Measurements from ENCODE around the gene HDAC2. TPM values are rescaled to one million over a fixed set of nuclear protein-coding genes. Genes with fewer than 3 reads are reported as not detected.

The HDAC2 gene
- polyA plus RNA-seq, 1 donor from 2014 or later: 307 TPM

DNA sequence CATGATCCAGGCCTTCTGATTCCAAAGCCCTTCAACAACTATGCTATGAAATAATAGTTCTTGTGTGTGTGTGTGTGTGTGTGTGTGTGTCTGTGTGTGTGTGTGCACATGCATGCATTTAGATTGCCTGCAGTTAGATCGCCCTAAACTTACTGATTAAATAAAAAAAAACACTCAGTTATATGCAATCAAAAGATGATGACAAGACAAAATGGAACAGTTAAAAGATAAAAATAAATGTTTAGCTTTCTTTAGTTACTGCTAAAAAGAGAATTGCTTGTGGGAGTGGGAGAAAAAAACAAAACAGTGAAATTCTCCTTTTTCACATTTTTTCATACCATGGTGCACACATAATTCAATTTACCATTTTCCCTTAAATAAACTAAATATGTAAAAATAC, 84.4 kb downstream of the HDAC2 start:
- Histone ChIP-seq H3K9ac (ENCODE audit: low read length) (no peak overlapping the region), H3F3A (ENCODE audit: insufficient read depth, low read length, poor library complexity, severe bottlenecking) (no peaks in the 10 kb centered on the region), H3K36me3 (ENCODE audit: insufficient read depth, low read length) (no peaks in the 10 kb centered on the region), H4K20me1 (ENCODE audit: insufficient read depth) (no peaks in the 10 kb centered on the region), H3K79me2 (replicated peaks; ENCODE audit: insufficient read depth, low read length) (no peaks in the 10 kb centered on the region), H2AFZ (ENCODE audit: low read depth, low read length) (no peak overlapping the region), H3K9me2 (ENCODE audit: insufficient read depth, low read length) (no peaks in the 10 kb centered on the region), H3K9me3 (ENCODE audit: low read length) (no peaks in the 10 kb centered on the region), H3K27me3 (ENCODE audit: insufficient read depth, low read depth, low read length) (no peaks in the 10 kb centered on the region), H3K27ac (ENCODE audit: low read length) (no peak overlapping the region), H3K4me3 (ENCODE audit: low read length) (no peak overlapping the region), H3K4me2 (ENCODE audit: low read length) (no peak overlapping the region)
- TF ChIP-seq SMC3 (conservative IDR thresholded peaks at IDR 0.05; ENCODE audit: poor library complexity): no peak
- no peak for TF ChIP-seq EP300 (conservative IDR thresholded peaks at IDR 0.05; ENCODE audit: poor library complexity, severe bottlenecking)
- TF ChIP-seq POLR2AphosphoS5 (IDR thresholded peaks at IDR 0.05): no peak
- no peak for TF ChIP-seq EZH2 (IDR thresholded peaks at IDR 0.05; ENCODE audit: borderline replicate concordance, insufficient read depth, low read length, poor library complexity, severe bottlenecking)
- TF ChIP-seq, protein P1, sequence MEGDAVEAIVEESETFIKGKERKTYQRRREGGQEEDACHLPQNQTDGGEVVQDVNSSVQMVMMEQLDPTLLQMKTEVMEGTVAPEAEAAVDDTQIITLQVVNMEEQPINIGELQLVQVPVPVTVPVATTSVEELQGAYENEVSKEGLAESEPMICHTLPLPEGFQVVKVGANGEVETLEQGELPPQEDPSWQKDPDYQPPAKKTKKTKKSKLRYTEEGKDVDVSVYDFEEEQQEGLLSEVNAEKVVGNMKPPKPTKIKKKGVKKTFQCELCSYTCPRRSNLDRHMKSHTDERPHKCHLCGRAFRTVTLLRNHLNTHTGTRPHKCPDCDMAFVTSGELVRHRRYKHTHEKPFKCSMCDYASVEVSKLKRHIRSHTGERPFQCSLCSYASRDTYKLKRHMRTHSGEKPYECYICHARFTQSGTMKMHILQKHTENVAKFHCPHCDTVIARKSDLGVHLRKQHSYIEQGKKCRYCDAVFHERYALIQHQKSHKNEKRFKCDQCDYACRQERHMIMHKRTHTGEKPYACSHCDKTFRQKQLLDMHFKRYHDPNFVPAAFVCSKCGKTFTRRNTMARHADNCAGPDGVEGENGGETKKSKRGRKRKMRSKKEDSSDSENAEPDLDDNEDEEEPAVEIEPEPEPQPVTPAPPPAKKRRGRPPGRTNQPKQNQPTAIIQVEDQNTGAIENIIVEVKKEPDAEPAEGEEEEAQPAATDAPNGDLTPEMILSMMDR (IDR thresholded peaks at IDR 0.05; ENCODE audit: poor library complexity, severe bottlenecking): no peak
- TF ChIP-seq RAD21 (conservative IDR thresholded peaks at IDR 0.05): no peak
- no peak for TF ChIP-seq TAF1 (IDR thresholded peaks at IDR 0.05; ENCODE audit: low read depth)
- no peak for TF ChIP-seq MXI1 (conservative IDR thresholded peaks at IDR 0.05; ENCODE audit: poor library complexity, severe bottlenecking)
- TF ChIP-seq, protein P2, sequence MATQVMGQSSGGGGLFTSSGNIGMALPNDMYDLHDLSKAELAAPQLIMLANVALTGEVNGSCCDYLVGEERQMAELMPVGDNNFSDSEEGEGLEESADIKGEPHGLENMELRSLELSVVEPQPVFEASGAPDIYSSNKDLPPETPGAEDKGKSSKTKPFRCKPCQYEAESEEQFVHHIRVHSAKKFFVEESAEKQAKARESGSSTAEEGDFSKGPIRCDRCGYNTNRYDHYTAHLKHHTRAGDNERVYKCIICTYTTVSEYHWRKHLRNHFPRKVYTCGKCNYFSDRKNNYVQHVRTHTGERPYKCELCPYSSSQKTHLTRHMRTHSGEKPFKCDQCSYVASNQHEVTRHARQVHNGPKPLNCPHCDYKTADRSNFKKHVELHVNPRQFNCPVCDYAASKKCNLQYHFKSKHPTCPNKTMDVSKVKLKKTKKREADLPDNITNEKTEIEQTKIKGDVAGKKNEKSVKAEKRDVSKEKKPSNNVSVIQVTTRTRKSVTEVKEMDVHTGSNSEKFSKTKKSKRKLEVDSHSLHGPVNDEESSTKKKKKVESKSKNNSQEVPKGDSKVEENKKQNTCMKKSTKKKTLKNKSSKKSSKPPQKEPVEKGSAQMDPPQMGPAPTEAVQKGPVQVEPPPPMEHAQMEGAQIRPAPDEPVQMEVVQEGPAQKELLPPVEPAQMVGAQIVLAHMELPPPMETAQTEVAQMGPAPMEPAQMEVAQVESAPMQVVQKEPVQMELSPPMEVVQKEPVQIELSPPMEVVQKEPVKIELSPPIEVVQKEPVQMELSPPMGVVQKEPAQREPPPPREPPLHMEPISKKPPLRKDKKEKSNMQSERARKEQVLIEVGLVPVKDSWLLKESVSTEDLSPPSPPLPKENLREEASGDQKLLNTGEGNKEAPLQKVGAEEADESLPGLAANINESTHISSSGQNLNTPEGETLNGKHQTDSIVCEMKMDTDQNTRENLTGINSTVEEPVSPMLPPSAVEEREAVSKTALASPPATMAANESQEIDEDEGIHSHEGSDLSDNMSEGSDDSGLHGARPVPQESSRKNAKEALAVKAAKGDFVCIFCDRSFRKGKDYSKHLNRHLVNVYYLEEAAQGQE (IDR thresholded peaks at IDR 0.05; ENCODE audit: borderline replicate concordance): no peak

DNA sequence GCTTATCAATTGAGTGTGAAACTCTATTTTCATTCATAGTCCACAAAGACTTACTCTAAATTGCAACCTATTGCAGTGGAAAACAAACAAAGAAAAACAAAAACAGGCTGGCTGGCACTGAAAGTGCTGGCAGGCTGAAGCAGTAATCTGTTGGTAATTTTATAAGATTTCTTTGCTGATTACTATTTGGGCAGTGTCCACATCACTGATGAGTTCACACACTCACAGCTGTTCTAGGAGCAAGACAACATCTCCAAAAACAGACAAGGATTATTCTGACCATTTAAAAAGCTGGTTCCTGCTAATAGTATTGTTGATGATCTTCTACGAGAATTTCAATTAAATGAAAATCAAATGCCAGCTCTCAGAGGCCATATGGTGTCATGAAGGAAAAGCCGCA, 86.9 kb downstream of the HDAC2 start:
- no peak overlapping the region for H2AFZ ChIP-seq (ENCODE audit: low read depth, low read length)
- H3K79me2 ChIP-seq (replicated peaks; ENCODE audit: insufficient read depth, low read length): no peaks in the 10 kb centered on the region
- no peaks in the 10 kb centered on the region for H3K27me3 ChIP-seq (ENCODE audit: insufficient read depth, low read depth, low read length)
- H3K27ac ChIP-seq (ENCODE audit: low read length): no peak overlapping the region
- no peak for TF ChIP-seq RAD21 (conservative IDR thresholded peaks at IDR 0.05)
- no peak for TF ChIP-seq MXI1 (conservative IDR thresholded peaks at IDR 0.05; ENCODE audit: poor library complexity, severe bottlenecking)
- TF ChIP-seq POLR2AphosphoS5 (IDR thresholded peaks at IDR 0.05): no peak
- TF ChIP-seq, protein P1 (IDR thresholded peaks at IDR 0.05; ENCODE audit: poor library complexity, severe bottlenecking): no peak
- no peak for TF ChIP-seq TAF1 (IDR thresholded peaks at IDR 0.05; ENCODE audit: low read depth)
- no peak for TF ChIP-seq EP300 (conservative IDR thresholded peaks at IDR 0.05; ENCODE audit: poor library complexity, severe bottlenecking)
- no peak for TF ChIP-seq EZH2 (IDR thresholded peaks at IDR 0.05; ENCODE audit: borderline replicate concordance, insufficient read depth, low read length, poor library complexity, severe bottlenecking)
- no peak for TF ChIP-seq SMC3 (conservative IDR thresholded peaks at IDR 0.05; ENCODE audit: poor library complexity)
- TF ChIP-seq, protein P2 (IDR thresholded peaks at IDR 0.05; ENCODE audit: borderline replicate concordance): no peak
- no peaks in the 10 kb centered on the region for H3K9me3 ChIP-seq (ENCODE audit: low read length)
- H3F3A ChIP-seq (ENCODE audit: insufficient read depth, low read length, poor library complexity, severe bottlenecking): no peaks in the 10 kb centered on the region
- no peaks in the 10 kb centered on the region for H3K36me3 ChIP-seq (ENCODE audit: insufficient read depth, low read length)
- H3K9me2 ChIP-seq (ENCODE audit: insufficient read depth, low read length): no peaks in the 10 kb centered on the region
- H3K4me3 ChIP-seq (ENCODE audit: low read length): no peak overlapping the region
- no peak overlapping the region for H3K9ac ChIP-seq (ENCODE audit: low read length)
- H4K20me1 ChIP-seq (ENCODE audit: insufficient read depth): no peaks in the 10 kb centered on the region
- no peak overlapping the region for H3K4me2 ChIP-seq (ENCODE audit: low read length)
